ENCODE results near the gene ZC3H12A.

ZC3H12A gene

DNA sequence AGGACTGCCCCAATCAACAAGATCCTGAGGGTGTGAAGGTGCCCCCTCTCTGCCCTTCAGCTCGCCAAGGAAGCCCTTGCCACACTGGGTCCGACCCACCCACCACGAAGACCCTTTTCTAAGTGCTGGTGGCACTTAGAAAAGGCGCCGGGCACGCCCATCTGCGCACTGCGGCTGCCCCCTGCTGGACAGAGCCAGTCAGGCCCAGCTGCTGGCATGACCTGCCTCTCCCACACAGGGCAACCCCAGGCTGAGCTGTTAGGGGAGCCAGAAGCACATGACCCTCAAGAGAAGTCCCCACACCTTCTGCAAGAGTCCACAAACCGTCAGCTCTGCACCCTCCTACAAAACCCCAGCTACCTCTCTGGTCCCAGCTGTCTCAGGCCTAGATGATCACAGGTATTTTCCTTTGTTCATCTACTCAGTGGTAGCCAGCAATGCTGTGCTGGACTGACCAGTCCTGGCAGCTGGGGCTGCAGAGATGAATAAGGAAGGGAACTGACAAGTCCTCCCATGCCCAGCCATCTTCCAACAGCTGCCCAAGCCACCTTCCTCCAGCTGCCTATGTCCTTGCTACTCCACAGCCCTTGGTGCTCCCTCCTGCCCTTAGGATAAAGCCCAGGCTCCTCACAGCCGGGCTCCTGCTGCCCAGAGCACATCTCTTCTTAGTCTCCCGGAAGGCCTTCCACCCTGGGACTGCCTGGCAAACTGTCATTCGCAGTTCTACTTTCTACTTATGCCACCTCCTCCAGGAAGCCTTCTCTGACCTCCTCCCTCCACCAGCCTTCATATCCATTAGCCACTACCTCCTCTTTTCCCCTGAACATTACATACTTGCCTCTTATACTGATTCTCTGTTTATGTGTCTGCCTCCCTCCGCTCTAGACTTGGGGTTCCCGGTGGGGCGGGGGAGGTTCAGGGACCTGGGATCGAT is 39.8 kb upstream of the ZC3H12A start:
- TF ChIP-seq, protein P1, sequence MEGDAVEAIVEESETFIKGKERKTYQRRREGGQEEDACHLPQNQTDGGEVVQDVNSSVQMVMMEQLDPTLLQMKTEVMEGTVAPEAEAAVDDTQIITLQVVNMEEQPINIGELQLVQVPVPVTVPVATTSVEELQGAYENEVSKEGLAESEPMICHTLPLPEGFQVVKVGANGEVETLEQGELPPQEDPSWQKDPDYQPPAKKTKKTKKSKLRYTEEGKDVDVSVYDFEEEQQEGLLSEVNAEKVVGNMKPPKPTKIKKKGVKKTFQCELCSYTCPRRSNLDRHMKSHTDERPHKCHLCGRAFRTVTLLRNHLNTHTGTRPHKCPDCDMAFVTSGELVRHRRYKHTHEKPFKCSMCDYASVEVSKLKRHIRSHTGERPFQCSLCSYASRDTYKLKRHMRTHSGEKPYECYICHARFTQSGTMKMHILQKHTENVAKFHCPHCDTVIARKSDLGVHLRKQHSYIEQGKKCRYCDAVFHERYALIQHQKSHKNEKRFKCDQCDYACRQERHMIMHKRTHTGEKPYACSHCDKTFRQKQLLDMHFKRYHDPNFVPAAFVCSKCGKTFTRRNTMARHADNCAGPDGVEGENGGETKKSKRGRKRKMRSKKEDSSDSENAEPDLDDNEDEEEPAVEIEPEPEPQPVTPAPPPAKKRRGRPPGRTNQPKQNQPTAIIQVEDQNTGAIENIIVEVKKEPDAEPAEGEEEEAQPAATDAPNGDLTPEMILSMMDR (IDR thresholded peaks at IDR 0.05; ENCODE audit: low read depth, low read length), result peak; percentile 99
- H3K4me3 ChIP-seq (ENCODE audit: low read depth, low read length), result no peak overlapping the region
- peak; percentile 43 for DNase-seq (ENCODE audit: low read depth, low spot score)
- in situ Hi-C loops (cut with HindIII; ENCODE audit: low sequenced_read_pairs), result no loop called here

DNA sequence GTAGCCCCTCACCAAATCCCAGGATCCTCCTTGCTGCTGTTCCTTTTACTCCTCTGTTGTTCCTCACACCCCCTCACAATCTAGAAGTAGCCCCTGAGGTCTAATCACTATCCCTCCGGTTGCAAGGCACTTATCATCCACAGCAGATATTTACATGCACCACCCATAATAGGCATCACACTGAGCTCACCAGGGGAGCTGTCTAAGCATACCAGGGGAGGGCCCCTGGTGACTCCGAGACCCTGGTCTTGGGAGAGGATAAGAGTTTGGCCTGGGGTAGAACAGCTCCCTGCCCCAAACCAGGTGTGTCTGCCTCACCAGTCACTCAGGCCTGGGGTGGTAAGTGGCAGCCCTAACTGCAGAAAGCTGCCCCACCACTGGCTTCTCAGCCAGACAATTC is 37.3 kb upstream of the ZC3H12A start:
- TF ChIP-seq, protein P1 (IDR thresholded peaks at IDR 0.05; ENCODE audit: low read depth, low read length), result no peak
- in situ Hi-C loops (cut with HindIII; ENCODE audit: low sequenced_read_pairs), result no loop called here
- DNase-seq (ENCODE audit: low read depth, low spot score), result no peak
- no peak overlapping the region for H3K4me3 ChIP-seq (ENCODE audit: low read depth, low read length)

DNA sequence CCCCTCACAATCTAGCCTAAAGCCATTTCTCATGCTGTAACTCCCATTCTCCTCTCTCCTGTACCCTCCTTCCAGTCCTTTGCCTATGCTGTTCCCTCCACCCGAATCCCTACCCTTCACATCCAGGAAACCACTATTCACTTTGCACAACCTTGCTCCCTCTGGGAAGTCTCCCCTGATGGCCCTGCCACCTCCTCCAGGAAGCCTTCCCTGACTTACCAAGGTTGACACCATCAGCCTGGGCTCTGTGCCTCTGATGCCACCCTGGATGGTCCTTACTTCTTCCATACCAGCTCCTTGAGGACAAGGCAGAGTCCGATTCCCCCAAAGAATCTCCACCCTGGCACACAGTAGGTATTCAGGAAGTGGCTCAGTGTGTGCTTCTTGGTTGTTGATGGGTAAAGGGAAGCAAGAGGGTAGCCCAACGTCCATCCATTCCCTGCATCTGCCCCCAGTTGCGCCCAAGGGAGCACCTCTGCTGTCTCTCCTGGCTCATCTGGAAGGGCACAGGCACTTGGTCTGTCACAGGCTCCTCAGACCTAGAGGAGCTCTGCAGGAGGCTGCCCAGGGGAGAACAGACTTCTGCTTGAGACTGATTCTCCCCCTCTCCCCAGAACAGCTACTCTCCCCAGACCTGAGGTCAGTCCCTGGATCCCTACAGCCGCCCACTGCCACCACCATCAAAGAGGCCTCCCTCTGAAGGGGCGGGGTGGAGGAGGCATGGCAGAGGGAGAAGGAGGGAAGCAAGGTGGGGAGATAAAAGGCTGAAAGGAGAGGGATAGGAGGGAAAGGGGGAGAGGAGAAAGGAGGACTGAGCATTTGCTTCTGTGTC is 36.1 kb upstream of the ZC3H12A start:
- no peak overlapping the region for H3K4me3 ChIP-seq (ENCODE audit: low read depth, low read length)
- no peak for DNase-seq (ENCODE audit: low read depth, low spot score)
- TF ChIP-seq, protein P1 (IDR thresholded peaks at IDR 0.05; ENCODE audit: low read depth, low read length), result no peak
- in situ Hi-C loops (cut with HindIII; ENCODE audit: low sequenced_read_pairs), result no loop called here

DNA sequence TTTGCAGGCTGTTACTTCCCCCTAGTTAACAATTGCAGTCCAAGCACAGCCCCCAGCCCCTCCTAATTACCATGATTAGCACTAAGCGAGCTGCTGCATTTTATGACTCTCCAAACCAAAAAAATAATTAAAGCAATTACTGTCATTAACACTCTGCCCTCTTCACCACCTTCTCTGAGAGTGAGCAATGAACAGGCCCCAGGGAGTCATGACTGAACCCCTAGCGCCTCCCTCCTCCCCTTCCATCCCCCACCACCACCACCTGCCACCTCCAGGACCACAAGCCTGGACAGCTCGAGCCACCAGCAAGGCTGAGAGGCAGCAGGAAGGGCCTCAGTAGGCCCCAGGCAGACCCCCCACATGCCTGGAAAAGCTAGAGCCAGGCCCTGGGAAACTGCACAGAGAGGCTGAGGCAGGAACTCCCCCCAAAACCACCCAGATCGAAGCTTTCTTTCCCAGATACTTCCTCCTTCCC is 35.5 kb upstream of the ZC3H12A start:
- in situ Hi-C loops (cut with HindIII; ENCODE audit: low sequenced_read_pairs), result no loop called here
- no peak overlapping the region for H3K4me3 ChIP-seq (ENCODE audit: low read depth, low read length)
- DNase-seq (ENCODE audit: low read depth, low spot score), result no peak
- TF ChIP-seq, protein P1 (IDR thresholded peaks at IDR 0.05; ENCODE audit: low read depth, low read length), result no peak

DNA sequence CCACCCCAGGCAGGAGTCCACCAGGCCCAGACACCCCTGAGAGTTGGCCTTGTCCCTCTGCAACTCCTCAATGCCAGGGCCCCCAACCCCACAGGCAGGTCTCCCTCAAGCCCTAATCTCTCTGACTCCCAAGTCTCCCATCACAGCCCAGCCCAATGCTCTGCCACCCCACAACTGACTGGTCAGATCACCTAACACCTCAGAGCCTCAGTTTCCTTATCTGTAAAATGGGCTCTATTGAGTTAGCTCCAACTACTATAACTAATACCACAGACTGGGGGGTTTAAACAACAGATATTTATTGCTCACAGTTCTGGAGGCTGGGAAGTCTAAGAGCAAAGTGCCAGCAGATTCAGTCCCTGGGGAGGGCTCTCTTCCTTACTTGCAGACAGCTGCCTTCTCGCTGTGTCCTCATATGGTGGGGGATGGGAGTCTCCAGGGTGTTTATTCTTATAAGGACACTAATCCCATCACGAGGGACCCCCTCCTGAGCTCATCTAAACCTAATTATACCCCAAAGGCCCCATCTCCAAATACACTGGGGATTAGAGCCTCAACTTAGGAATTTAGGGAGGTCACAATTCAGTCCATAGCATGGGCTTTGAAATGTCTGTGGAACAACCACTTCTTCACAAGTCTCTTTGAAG is 34.9 kb upstream of the ZC3H12A start:
- in situ Hi-C loops (cut with HindIII; ENCODE audit: low sequenced_read_pairs), result no loop called here
- DNase-seq (ENCODE audit: low read depth, low spot score), result no peak
- TF ChIP-seq, protein P1 (IDR thresholded peaks at IDR 0.05; ENCODE audit: low read depth, low read length), result no peak
- no peak overlapping the region for H3K4me3 ChIP-seq (ENCODE audit: low read depth, low read length)

DNA sequence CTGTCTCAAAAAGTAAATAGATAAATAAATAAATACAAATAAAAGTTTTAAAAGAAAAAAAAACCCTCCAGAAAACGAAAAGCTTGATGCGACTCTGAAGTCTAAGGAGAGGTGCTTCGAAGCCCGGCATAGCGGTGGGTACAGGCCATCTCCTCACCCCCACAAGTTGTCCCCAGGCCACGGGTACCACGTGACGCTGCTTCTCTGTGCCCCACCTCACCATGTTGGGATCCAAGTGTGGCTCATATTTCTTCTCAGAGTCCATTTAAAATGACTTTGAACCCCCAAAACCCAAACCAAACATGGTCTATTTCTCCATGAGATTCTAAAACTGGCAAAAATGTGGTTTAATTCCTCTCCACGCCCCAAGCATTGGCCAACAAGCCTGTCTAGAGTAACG is 32.9 kb upstream of the ZC3H12A start:
- in situ Hi-C loops (cut with HindIII; ENCODE audit: low sequenced_read_pairs), result no loop called here
- DNase-seq (ENCODE audit: low read depth, low spot score), result no peak
- no peak overlapping the region for H3K4me3 ChIP-seq (ENCODE audit: low read depth, low read length)
- TF ChIP-seq, protein P1 (IDR thresholded peaks at IDR 0.05; ENCODE audit: low read depth, low read length), result no peak
